Stimulated activated CD4-positive, alpha-beta T cell treated with anti-CD3 and anti-CD28 coated beads, Interleukin-1b, Interleukin-23, amount 100 ng/mL, for 1 hour (primary cell): Measurements from ENCODE around the gene ASB15.

Source experiments
- DNase-seq, 2 donors: peaks; one replicate each; pipeline ENCODE4 v3.0.0-alpha.2; 2020; ENCODE audit warnings: low read depth in 2 of 2

ASB15 gene

GRCh38 chr7:123635551-123636359, 34.1 kb downstream of the ASB15 start:
- DNase-seq, result no peak

- DNase-seq, result no peak
These were observed 35.6 kb downstream of the ASB15 start for GRCh38 chr7:123637203-123637602.

GRCh38 chr7:123637878-123638277, 36.3 kb downstream of the ASB15 start:
- no peak for DNase-seq

- no peak for DNase-seq
These were observed 38.0 kb downstream of the ASB15 start for GRCh38 chr7:123639631-123640030.

- DNase-seq, result no peak
These were observed 39.0 kb downstream of the ASB15 start for GRCh38 chr7:123640583-123640982.

- no peak for DNase-seq
These were observed 40.3 kb downstream of the ASB15 start for GRCh38 chr7:123641901-123642300.

GRCh38 chr7:123643495-123644441, 42.1 kb downstream of the ASB15 start:
- no peak for DNase-seq

- DNase-seq, result no peak
These were observed 43.9 kb downstream of the ASB15 start for GRCh38 chr7:123645516-123645915.

- no peak for DNase-seq
These were observed 45.6 kb downstream of the ASB15 start for GRCh38 chr7:123647106-123647730.

GRCh38 chr7:123649964-123650363, 48.3 kb downstream of the ASB15 start:
- no peak for DNase-seq

- DNase-seq, result no peak
These were observed 49.0 kb downstream of the ASB15 start for GRCh38 chr7:123650595-123650994.

GRCh38 chr7:123652406-123652805, 50.8 kb downstream of the ASB15 start:
- DNase-seq, result no peak

GRCh38 chr7:123653162-123653561, 51.5 kb downstream of the ASB15 start:
- DNase-seq, result no peak

- no peak for DNase-seq
These were observed 54.0 kb downstream of the ASB15 start, which contains the start of gene LMOD2 for GRCh38 chr7:123655614-123656013. TSS of gene LMOD2 (plus strand) at chr7:123655866. CDS start at chr7:123655964, 98 bp downstream.

- no peak for DNase-seq
These were observed 55.1 kb downstream of the ASB15 start for GRCh38 chr7:123656544-123657303.

- no peak for DNase-seq
These were observed 55.7 kb downstream of the ASB15 start for GRCh38 chr7:123657304-123657685.

GRCh38 chr7:123658023-123658422, 56.4 kb downstream of the ASB15 start:
- no peak for DNase-seq

GRCh38 chr7:123660514-123661354, 59.1 kb downstream of the ASB15 start:
- DNase-seq, result no peak

- DNase-seq, result no peak
These were observed 60.1 kb downstream of the ASB15 start for GRCh38 chr7:123661765-123662164.

- no peak for DNase-seq
These were observed 60.7 kb downstream of the ASB15 start for GRCh38 chr7:123662293-123662692.
